ENCODE data around the gene CCDC85C. TPM values are rescaled to one million over a fixed set of nuclear protein-coding genes. Genes with fewer than 3 reads are reported as not detected.

Gene CCDC85C
- total RNA-seq, 2 experiments from 2014 or later = 5.8 to 7.5 TPM

GRCh38 chr14:99510556-99511139 is 93.4 kb downstream of the CCDC85C start:
- Mint-ChIP-seq H3K36me3 (ENCODE audit: low read depth) (peaks cover 68% of the 10 kb centered on the region), H3K27ac (no peak overlapping the region)
- CTCF ChIA-PET = no interaction called here

GRCh38 chr14:99509871-99510555 is 94.0 kb downstream of the CCDC85C start:
- Mint-ChIP-seq H3K9me3 (no peaks in the 10 kb centered on the region), H3K27ac (no peak overlapping the region), H3K36me3 (ENCODE audit: low read depth) (peaks cover 74% of the 10 kb centered on the region), H3K27me3 (no peaks in the 10 kb centered on the region), H3K4me1 (ENCODE audit: low read depth) (no peaks in the 10 kb centered on the region), H3K4me3 (no peak overlapping the region)
- no peak for TF ChIP-seq CTCF (IDR thresholded peaks at IDR 0.05)
- DNase-seq (no peak), ATAC-seq (ENCODE audit: poor library complexity) (no peak)
- H3K9me3 ChIP-seq (ENCODE audit: control insufficient read depth in 1 of 2, insufficient read depth in 1 of 2, low read length in 2 of 2) = no peaks in the 10 kb centered on the region
- H3K27ac ChIP-seq (ENCODE audit: low read depth in 1 of 2, low read length in 2 of 2) = no peak overlapping the region
- intact Hi-C loops (cut with DNase I, micrococcal nuclease) = no loop called here
- H3K27me3 ChIP-seq (ENCODE audit: control insufficient read depth in 1 of 2, insufficient read depth in 2 of 2, low read length in 2 of 2) = no peaks in the 10 kb centered on the region
- H3K4me3 ChIP-seq (ENCODE audit: low read length) = no peak overlapping the region
- peaks cover 77% of the 10 kb centered on the region for H3K36me3 ChIP-seq (ENCODE audit: insufficient read depth, low read length)
- ChIA-PET POLR2A (no interaction called here), CTCF (no interaction called here)
- no peaks in the 10 kb centered on the region for H3K4me1 ChIP-seq (ENCODE audit: insufficient read depth, low read length)

More at GRCh38 chr14:99510556-99511139, 93.4 kb downstream of the CCDC85C start:
- intact Hi-C loops (cut with DNase I, micrococcal nuclease) = no loop called here
- no peaks in the 10 kb centered on the region for H3K4me1 Mint-ChIP-seq (ENCODE audit: low read depth)
- Histone ChIP-seq H3K4me3 (ENCODE audit: low read length) (no peak overlapping the region), H3K9me3 (ENCODE audit: control insufficient read depth in 1 of 2, insufficient read depth in 1 of 2, low read length in 2 of 2) (no peaks in the 10 kb centered on the region), H3K36me3 (ENCODE audit: insufficient read depth, low read length) (peaks cover 74% of the 10 kb centered on the region), H3K4me1 (ENCODE audit: insufficient read depth, low read length) (no peaks in the 10 kb centered on the region), H3K27ac (ENCODE audit: low read depth in 1 of 2, low read length in 2 of 2) (no peak overlapping the region), H3K27me3 (ENCODE audit: control insufficient read depth in 1 of 2, insufficient read depth in 2 of 2, low read length in 2 of 2) (no peaks in the 10 kb centered on the region)
- H3K4me3 Mint-ChIP-seq = no peak overlapping the region
- no peaks in the 10 kb centered on the region for H3K9me3 Mint-ChIP-seq
- ATAC-seq (ENCODE audit: poor library complexity) (no peak), DNase-seq (no peak)
- POLR2A ChIA-PET = no interaction called here
- TF ChIP-seq CTCF (IDR thresholded peaks at IDR 0.05) = no peak
- no peaks in the 10 kb centered on the region for H3K27me3 Mint-ChIP-seq

GRCh38 chr14:99508896-99509629 is 94.9 kb downstream of the CCDC85C start:
- TF ChIP-seq CTCF (IDR thresholded peaks at IDR 0.05) = no peak
- Mint-ChIP-seq H3K36me3 (ENCODE audit: low read depth) (peaks cover 82% of the 10 kb centered on the region), H3K4me3 (no peak overlapping the region), H3K4me1 (ENCODE audit: low read depth) (no peaks in the 10 kb centered on the region), H3K27me3 (no peaks in the 10 kb centered on the region), H3K27ac (peak overlapping the region; percentile 36), H3K9me3 (no peaks in the 10 kb centered on the region)
- Histone ChIP-seq H3K36me3 (ENCODE audit: insufficient read depth, low read length) (peaks cover 81% of the 10 kb centered on the region), H3K4me1 (ENCODE audit: insufficient read depth, low read length) (no peaks in the 10 kb centered on the region), H3K9me3 (ENCODE audit: control insufficient read depth in 1 of 2, insufficient read depth in 1 of 2, low read length in 2 of 2) (no peaks in the 10 kb centered on the region), H3K27me3 (ENCODE audit: control insufficient read depth in 1 of 2, insufficient read depth in 2 of 2, low read length in 2 of 2) (no peaks in the 10 kb centered on the region), H3K4me3 (ENCODE audit: low read length) (no peak overlapping the region), H3K27ac (ENCODE audit: low read depth in 1 of 2, low read length in 2 of 2) (no peak overlapping the region)
- ChIA-PET CTCF (no interaction called here), POLR2A (no interaction called here)
- DNase-seq = no peak
- ATAC-seq (ENCODE audit: poor library complexity) = no peak
- intact Hi-C loops (cut with DNase I, micrococcal nuclease) = no loop called here
